HEK293T (cell line): Measurements from ENCODE around the gene TMUB2.
A peak's percentile ranks its signal among the peaks of the same experiment; 100 is the strongest.

Experiments used
- CTCF ChIA-PET: fragments of 350-600 bp; formaldehyde crosslinking; extraction: SDS; loops from one replicate; lab custom pipeline; 2021; ENCODE audit warnings: antibody characterized with exemption, inconsistent platforms; lab: Yijun Ruan, JAX
- POLR2A ChIA-PET: fragments of 350-600 bp; formaldehyde crosslinking; extraction: SDS; loops from one replicate; lab custom pipeline; 2020; ENCODE audit warnings: antibody characterized with exemption, inconsistent platforms; lab: Yijun Ruan, JAX
- DNase-seq: peaks from one replicate; pipeline ENCODE4 v3.0.0; 2012; ENCODE audit warnings: mixed read lengths; ENCODE audit errors: extremely low spot score
- ARNT ChIP-seq: fragments of 450-650 bp; IDR thresholded peaks from 2 replicates; pipeline ENCODE4 v1.6.1; 2017; ENCODE audit warnings: mild to moderate bottlenecking
- BHLHE40 ChIP-seq: fragments of 450-650 bp; IDR thresholded peaks from 2 replicates; pipeline ENCODE4 v1.6.1; 2016; ENCODE audit warnings: mild to moderate bottlenecking, moderate library complexity, borderline replicate concordance
- CTBP1 ChIP-seq: fragments of 450-650 bp; IDR thresholded peaks from 2 replicates; pipeline ENCODE4 v1.6.1; 2016; ENCODE audit warnings: borderline replicate concordance
- ELF4 ChIP-seq: fragments of 450-650 bp; IDR thresholded peaks from 2 replicates; pipeline ENCODE4 v1.6.1; 2017; ENCODE audit warnings: antibody characterized with exemption
- FOXA1 ChIP-seq: fragments of 450-650 bp; IDR thresholded peaks from 2 replicates; pipeline ENCODE4 v1.6.1; 2016; ENCODE audit warnings: mild to moderate bottlenecking
- FOXK2 ChIP-seq: fragments of 450-650 bp; IDR thresholded peaks from 2 replicates; pipeline ENCODE4 v1.6.1; 2016; ENCODE audit warnings: mild to moderate bottlenecking
- FOXM1 ChIP-seq: fragments of 450-650 bp; IDR thresholded peaks from 2 replicates; pipeline ENCODE4 v1.6.1; 2017; ENCODE audit warnings: mild to moderate bottlenecking, borderline replicate concordance
- HDGF ChIP-seq: fragments of 450-650 bp; IDR thresholded peaks from 2 replicates; pipeline ENCODE4 v1.6.1; 2017; ENCODE audit warnings: antibody characterized with exemption, borderline replicate concordance
- L3MBTL2 ChIP-seq: fragments of 450-650 bp; conservative IDR thresholded peaks from 2 replicates; pipeline ENCODE4 v1.6.1; 2016; ENCODE audit warnings: mild to moderate bottlenecking
- LEF1 ChIP-seq: fragments of 450-650 bp; IDR thresholded peaks from 2 replicates; pipeline ENCODE4 v1.6.1; 2017; ENCODE audit warnings: mild to moderate bottlenecking, borderline replicate concordance
- NFRKB ChIP-seq: fragments of 450-650 bp; IDR thresholded peaks from 2 replicates; pipeline ENCODE4 v1.6.1; 2016; ENCODE audit warnings: mild to moderate bottlenecking, moderate library complexity
- SP1 ChIP-seq: fragments of 450-650 bp; IDR thresholded peaks from 2 replicates; pipeline ENCODE4 v1.6.1; 2017
- SUZ12 ChIP-seq: fragments of 450-650 bp; IDR thresholded peaks from 2 replicates; pipeline ENCODE4 v1.6.1; 2016; ENCODE audit warnings: mild to moderate bottlenecking
- TARDBP ChIP-seq: fragments of 450-650 bp; IDR thresholded peaks from 2 replicates; pipeline ENCODE4 v1.6.1; 2016
- ZNF384 ChIP-seq: fragments of 450-650 bp; IDR thresholded peaks from 2 replicates; pipeline ENCODE4 v1.6.1; 2016
- TF ChIP-seq, protein P1 (sequence below): fragments of 450-650 bp; IDR thresholded peaks from 2 replicates; pipeline ENCODE4 v1.6.1; 2016

Gene TMUB2

DNA sequence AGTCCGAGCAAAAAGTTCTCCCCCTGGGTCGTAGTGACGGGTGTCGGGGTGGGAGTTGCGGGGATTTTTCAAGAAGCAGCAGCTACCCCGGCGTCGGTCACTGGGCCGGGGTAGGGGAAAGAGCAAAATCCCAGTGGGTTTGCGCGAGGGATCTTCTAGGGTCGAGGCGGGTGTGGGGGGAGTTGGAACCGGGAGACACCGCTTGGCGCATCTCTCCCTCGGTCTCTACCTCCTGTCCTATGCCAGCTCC is 35.0 kb downstream of the TMUB2 start:
- ChIA-PET CTCF (interaction anchor here (1.0 to 1.5 kb wide), 3 partner anchors 11 to 109 kb away, joined by 3 to 5 read pairs (median 5); no protein-coding TSS in a partner anchor), POLR2A (interaction anchor here (0.9 to 5.1 kb wide), 12 partner anchors 8 to 487 kb away, joined by 3 to 27 read pairs (median 5); partner anchors contain the start of genes ATXN7L3, DBF4B, GRN and RUNDC3A)
- no peak for DNase-seq
- TF ChIP-seq SUZ12, result no peak
- TF ChIP-seq TARDBP, result no peak
- TF ChIP-seq FOXM1, result no peak
- no peak for TF ChIP-seq NFRKB
- TF ChIP-seq ARNT, result no peak
- no peak for TF ChIP-seq BHLHE40
- TF ChIP-seq FOXK2, result no peak
- no peak for TF ChIP-seq ELF4
- TF ChIP-seq L3MBTL2, result no peak
- TF ChIP-seq SP1, result no peak
- TF ChIP-seq LEF1, result no peak
- no peak for TF ChIP-seq HDGF
- TF ChIP-seq FOXA1, result no peak
- TF ChIP-seq CTBP1, result no peak

DNA sequence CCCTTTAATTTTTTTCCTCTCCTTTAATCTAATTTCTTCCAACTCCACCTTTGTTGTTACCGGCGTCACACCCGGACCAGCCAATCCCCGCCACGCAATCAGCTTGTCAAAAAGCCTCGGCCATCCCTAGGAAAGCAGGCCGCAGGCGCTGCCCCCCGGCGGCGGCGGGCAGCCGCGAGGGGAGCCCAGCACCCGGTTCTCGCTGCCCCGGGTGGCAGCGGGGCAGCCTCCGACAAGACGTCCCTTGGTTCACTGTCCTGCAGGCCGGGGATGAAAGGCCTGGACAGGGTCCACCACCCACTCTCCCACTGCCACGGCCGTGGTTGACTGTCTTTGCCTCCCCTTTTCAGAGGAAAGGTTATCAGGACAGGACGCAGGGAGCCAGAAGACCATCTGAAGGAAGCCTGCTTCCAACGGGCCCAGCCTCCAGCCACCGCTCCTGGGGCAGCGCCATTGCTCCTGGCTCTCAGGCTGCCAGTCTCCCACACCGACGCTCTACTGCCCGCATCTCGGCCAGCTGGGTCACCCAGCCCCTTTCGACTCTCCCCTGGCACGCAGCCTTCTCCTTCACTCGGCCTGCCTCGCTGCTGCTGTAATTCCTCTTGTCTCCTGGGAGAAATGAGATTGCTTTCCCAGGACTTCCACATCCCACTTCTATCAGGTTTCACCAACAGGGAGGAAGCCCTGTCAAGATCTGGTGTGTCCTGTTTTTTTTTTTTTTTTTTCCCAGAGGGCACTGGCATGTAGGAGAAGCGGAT is 35.5 kb downstream of the TMUB2 start:
- CTCF ChIA-PET, result interaction anchor here (0.7 to 1.5 kb wide), 4 partner anchors 11 to 1768 kb away, joined by 3 to 5 read pairs (median 4); no protein-coding TSS in a partner anchor
- DNase-seq, result no peak
- POLR2A ChIA-PET, result interaction anchor here (0.9 to 5.1 kb wide), 10 partner anchors 11 to 486 kb away, joined by 3 to 27 read pairs (median 5); partner anchors contain the start of genes ATXN7L3, DBF4B, GRN and SLC25A39
- peak; percentile 90 for TF ChIP-seq ZNF384
- no peak for TF ChIP-seq HDGF

- CTCF ChIA-PET, result no interaction called here
- DNase-seq, result no peak
- POLR2A ChIA-PET, result interaction anchor here (0.7 to 0.9 kb wide), 2 partner anchors 88 to 168 kb away, joined by 3 read pairs; no protein-coding TSS in a partner anchor
- TF ChIP-seq, protein P1, sequence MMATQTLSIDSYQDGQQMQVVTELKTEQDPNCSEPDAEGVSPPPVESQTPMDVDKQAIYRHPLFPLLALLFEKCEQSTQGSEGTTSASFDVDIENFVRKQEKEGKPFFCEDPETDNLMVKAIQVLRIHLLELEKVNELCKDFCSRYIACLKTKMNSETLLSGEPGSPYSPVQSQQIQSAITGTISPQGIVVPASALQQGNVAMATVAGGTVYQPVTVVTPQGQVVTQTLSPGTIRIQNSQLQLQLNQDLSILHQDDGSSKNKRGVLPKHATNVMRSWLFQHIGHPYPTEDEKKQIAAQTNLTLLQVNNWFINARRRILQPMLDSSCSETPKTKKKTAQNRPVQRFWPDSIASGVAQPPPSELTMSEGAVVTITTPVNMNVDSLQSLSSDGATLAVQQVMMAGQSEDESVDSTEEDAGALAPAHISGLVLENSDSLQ, result no peak
- TF ChIP-seq FOXK2 (no peak), LEF1 (no peak), SP1 (no peak), CTBP1 (no peak), ARNT (no peak), ELF4 (no peak), FOXM1 (no peak), BHLHE40 (no peak), NFRKB (no peak), FOXA1 (no peak), ZNF384 (no peak), SUZ12 (no peak), TARDBP (no peak), HDGF (no peak), L3MBTL2 (no peak)
Observed at GRCh38 chr17:44223541-44224071, 36.8 kb downstream of the TMUB2 start.

DNA sequence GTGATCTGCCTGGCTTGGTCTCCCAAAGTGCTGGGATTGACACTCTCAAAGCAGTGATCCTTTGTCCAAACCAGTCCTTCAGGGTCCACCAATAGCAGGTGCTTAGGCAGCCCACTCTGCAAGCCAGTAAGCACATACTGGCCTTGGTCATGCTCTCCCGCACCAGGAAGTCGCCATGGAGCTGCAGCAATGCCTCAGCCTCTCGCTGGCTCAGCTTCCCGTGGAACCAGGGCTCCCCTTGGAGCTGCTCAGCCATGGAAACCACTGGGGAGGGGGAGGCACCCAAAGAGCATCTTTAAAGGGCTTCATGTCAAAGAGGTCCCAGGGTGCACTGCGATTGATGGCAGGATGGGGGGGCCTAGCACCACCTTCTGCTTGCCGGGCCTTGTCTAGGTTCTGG is 42.3 kb downstream of the TMUB2 start:
- no peak for DNase-seq
- POLR2A ChIA-PET, result interaction anchor here (1.1 kb wide), 1 partner anchor 8 kb away, joined by 3 read pairs; no protein-coding TSS in a partner anchor
- TF ChIP-seq BHLHE40 (no peak), SP1 (no peak), SUZ12 (no peak), ARNT (no peak), HDGF (no peak), FOXA1 (no peak), TARDBP (no peak), L3MBTL2 (no peak), CTBP1 (no peak), ELF4 (no peak), NFRKB (no peak), ZNF384 (no peak), FOXK2 (no peak), FOXM1 (no peak), LEF1 (no peak)
- TF ChIP-seq, protein P1, result no peak
- CTCF ChIA-PET, result interaction anchor here (0.5 kb wide), 1 partner anchor 224 kb away, joined by 3 read pairs; no protein-coding TSS in a partner anchor

GRCh38 chr17:44230140-44230539 is 43.4 kb downstream of the TMUB2 start:
- ChIA-PET CTCF (no interaction called here), POLR2A (no interaction called here)
- DNase-seq, result no peak
- no peak for TF ChIP-seq NFRKB
- no peak for TF ChIP-seq ARNT
- no peak for TF ChIP-seq SP1
- TF ChIP-seq, protein P1, result no peak
- TF ChIP-seq TARDBP, result no peak
- TF ChIP-seq CTBP1, result no peak
- TF ChIP-seq HDGF, result no peak
- TF ChIP-seq LEF1, result no peak
- no peak for TF ChIP-seq FOXM1
- TF ChIP-seq ELF4, result no peak
- TF ChIP-seq FOXA1, result no peak
- TF ChIP-seq BHLHE40, result no peak
- no peak for TF ChIP-seq ZNF384
- no peak for TF ChIP-seq FOXK2
- TF ChIP-seq L3MBTL2, result no peak
- TF ChIP-seq SUZ12, result no peak

DNA sequence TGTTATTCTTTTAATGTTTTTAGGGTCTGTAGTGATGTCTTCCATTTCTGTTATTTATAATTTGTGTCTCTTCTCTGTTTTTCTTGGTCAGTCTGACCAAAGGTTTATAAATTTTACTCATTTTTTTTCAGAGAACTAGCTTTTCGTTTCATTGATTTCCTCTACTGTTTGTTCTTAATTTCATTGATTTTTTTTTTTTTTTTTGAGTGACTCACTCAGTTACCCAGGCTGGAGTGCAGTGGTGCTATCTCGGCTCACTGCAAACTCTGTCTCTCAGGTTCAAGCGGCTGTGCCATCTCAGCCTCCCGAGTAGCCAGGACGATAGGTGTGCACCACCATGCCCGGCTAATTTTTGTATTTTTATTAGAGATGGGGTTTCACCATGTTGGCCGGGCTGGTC is 45.3 kb downstream of the TMUB2 start:
- TF ChIP-seq CTBP1 (no peak), ZNF384 (0 out of 2 replicates have a peak, but pooled peaks have one; percentile 32)
- ChIA-PET POLR2A (no interaction called here), CTCF (no interaction called here)
- DNase-seq, result no peak
